NCI-H2081 treated with DMSO at 0.1 percent for 48 hours (cell line): ENCODE results near the gene TRIB2.
"Not testable (repeated sequence)": the region's sequence is repeated elsewhere in the genome, so short reads cannot be mapped to it uniquely, and the experiment has no call there.

ENCODE experiments used
- DNase-seq: peaks from one replicate; lab custom pipeline; 2025; lab: John Stamatoyannopoulos, UW

Gene TRIB2

DNA sequence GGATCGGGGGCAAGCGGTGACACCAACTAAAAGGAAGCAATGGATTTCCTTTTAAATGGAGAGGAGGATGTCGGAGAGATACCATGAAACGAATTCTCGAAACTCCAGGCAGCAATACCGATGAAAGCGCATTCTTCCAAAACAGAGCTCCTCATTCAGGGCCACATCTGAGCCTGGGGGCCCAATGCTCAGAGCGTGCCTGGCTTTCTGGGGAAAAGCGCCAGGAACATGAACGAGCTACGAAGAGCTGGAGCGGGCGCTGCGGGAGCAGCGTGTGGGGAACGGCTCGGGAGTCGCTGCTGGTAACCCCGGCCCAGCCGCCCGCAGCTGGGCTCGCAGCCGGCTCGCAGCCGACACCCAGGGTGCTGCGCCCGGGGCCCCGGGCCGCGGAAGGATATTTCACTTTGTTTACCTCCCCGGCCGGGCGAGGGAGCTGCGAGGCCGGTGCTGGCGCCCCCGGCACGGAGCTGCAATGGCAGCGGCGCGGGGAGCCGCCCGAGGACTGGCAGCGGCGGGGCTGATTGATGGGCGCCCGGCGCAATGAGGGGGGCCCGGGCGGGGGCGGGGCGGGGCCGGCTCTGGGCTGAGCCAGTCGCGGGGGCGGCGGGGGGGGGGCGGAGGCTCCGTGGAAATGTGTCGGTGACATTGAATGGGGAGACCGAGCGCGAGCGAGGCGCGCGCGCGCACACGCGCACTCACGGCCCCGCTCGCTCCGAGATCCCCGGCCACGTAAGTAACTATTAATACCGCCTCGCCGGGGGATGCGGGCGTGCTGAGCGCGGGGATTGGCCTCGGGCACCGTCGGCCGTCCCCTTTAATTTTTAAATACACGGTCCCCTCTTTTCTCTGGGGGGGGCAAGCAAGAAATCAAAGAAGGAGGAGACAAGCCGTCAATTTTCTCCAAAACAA is at the start of gene TRIB2:
TRIB2 (plus strand) TSS at position 655 of the 909 bp plus-strand sequence. CDS start 1,372 bp downstream, outside the sequence.
- peak; percentile 82 for DNase-seq

DNA sequence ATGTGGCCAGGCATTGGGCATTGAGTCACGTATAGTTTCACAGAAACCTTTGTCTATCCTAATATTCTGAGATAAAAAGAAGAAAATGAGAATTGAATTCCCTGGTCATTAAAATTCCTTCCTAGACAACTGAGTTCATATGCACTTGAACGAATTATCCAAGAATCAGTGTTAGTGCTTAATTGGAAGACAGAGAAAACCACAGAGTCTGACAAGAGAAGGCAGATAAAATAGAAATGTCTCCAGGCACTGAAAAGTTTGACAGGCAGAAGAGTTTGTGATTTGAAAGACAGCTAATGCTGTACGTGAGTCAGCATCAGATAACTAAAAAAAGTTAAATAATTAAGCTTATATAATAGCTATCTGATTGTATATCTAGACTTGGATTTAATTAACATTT is 47.7 kb upstream of the TRIB2 start:
- DNase-seq: no peak

DNA sequence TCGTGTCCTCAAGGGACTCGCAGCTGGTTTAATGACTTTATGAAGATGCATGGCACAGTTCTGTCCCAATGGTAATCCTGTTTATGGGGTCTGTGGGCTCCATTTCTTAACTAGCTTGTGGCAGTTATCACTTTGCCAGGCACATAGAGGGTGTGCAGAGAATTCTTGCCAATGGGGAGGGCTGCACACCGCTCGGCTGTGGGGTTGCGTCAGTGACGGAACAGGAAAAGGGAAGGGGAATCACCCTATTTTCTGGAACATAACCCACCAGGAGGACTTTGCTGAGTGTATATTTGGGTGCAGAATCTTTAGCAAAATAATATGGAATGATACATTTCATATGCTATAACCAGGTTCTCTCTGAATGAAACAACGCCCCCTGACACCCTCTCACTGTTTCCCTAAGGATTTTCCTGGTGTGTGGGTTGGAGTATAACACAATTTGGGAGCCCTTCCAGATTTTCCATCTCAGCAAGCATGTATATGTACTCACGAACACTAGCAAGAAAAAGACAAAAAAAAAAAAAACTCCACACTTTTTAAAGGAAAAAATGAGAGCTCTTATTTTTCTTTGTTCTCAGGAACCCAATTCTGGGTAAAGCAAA is 43.9 kb upstream of the TRIB2 start:
- DNase-seq: no peak

DNA sequence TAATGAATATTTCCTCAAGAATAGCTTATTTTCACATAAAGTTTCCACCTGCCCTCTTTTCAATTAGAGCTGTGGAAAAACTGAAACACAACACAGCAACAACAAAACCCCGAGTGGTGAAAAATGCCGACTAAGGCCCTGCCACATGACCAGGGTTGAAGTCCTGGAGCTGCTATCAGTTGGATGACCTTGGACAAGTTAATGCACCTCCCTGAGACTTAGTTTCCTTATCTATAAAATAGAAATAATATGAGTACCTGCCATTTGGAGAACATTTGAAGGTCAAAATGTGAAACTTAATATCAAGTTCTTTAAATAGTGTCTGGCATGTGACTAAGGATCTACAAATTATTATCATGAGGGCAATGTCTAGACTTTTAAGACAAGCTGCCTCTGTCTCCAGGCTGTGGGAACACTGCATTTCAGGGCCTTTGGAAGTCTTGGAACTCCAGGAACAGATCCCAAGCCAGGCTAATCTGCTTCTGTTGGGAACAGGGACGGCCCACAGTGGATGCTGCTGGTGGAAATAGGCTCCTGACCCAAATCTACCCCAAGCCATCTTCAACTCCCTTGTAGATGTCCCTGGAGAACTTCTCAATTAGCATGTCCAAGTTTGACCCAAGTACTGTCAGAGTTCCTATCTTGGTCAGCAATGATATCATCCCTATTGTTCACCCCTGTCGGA is 42.0 kb upstream of the TRIB2 start:
- DNase-seq: no peak

DNA sequence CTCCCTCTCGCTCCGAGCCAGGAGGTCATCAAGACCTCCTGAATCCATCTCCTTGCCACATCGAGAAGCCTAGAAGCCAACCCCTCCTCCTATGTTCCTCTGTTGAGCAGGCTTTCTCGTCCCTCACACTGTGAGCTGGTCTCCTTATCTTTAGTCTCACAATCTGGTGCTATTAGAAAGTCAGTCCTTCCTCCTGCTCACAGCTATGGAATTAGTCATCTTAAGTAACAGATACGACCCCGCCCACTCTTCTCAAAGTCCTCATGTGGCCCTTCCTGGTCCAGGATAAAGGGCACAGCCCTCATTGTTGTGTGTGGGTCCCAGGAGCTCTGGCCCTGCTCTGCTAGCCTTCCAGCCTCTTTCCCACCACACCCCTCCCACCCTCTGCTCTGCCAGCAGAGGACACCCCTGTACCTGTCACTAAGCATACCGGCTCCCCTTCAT is 41.4 kb upstream of the TRIB2 start:
- no peak for DNase-seq

DNA sequence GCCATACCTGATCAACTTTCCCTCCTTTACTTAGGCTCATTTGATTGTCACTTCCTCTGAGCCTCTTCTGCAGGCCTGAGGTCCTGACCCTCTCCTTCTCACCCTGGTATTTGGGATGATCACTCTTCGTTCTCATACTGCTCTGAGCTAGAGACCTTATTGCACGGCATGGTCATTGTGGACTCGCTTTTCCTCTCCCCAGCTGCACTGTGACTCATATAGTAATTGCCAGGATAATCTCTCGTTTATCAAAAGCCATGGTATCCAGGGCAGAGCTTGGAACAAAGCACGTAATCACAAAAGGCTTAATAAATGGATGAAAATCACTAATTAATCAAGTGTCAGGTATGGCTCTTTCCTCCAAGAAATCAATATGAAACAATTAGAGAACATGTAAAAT is 40.9 kb upstream of the TRIB2 start:
- no peak for DNase-seq

DNA sequence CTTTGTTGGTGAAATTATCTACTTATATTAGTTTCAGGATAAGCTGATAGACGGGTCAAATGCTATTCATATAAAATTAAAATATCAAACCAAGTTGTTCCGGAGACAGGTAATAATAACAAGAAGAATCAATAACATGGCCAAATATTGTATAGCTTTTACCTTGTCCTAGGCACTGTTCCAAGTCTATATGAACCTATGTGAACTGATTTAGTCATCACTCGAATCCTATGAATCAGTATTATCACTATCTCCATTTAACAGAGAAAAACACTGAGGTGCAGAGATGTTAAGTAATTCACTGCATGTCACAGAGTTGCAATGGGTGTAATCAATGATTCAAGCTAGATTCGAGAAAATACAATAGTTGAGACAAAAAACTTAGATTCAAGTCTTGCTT is 40.0 kb upstream of the TRIB2 start:
- no peak for DNase-seq

DNA sequence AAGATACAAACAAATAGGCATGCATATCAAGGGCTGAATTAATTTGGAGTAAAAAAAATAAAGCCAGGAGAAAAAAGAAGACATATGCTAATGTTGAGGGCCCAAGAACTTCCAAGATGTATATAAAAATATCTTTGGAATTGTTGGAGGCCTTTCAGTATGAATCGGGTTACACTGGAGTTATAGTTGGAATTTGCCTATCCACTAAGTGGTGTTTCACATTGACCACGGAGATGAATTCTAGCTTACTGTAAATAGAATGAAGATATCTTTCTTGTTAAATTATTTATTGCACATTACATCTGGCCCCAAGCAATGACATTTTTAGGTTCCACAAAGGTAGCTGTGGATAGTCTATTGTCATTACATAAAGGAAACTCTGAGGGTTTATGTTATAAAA is 38.5 kb upstream of the TRIB2 start:
- DNase-seq: no peak

DNA sequence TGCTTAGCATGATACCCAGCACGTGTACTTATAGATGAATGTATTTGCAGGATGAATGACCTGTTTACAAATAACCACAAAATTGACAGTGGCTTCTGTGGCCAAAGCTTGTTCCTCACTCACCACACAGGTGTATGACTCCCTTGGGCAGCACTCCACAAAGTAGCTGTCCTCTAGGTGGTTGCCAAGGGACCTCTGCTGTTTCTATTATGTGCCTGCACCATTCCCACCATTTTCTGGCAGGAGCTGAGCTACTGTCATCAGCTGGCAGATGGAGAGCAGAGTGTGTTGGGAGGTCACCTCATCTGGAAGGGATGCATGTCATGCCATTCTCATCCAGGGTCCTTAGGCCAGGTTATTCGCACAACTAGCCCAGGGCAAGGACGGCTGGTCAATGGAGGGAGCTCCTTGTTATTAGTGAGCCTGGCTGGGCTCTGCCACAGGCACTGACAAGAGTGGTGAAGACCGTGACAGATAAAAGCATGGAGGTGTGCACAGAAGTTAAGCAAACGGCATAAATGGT is 37.1 kb upstream of the TRIB2 start:
- DNase-seq: no peak

DNA sequence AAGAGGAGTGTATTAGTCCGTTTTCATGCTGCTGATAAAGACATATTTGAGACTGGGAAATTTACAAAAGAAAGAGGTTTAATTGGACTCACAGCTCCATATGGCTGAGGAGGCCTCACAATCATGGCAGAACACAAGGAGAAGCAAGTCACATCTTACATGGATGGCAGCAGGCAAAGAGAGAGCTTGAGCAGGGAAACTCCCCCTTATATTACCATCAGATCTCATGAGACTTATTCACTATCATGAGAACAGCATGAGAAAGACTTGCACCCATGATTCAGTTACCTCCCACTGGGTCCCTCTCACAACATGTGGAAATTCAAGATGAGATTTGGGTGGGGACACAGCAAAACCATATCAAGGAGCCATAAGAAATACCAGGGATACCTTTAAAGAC is 36.6 kb upstream of the TRIB2 start:
- not testable (repeated sequence) for DNase-seq

DNA sequence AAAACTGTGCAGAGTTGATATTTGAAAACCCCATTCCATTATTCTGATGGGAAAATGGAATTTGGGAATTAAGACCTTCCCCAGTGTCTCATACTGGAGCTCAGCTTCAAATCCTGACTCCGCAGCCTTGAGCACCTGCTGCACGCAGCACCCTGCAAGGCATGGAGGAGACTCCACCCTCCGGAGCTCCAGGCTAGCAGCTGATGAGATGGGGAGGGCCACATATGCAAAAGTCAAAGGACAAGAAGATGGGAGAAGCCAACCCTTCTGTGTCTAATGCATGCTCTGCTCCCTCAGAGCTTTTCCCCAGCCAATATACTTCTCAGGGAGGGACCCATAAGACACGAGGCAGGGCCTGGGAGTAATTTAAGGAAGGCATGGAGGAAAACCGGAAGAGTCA is 34.7 kb upstream of the TRIB2 start:
- DNase-seq: no peak

DNA sequence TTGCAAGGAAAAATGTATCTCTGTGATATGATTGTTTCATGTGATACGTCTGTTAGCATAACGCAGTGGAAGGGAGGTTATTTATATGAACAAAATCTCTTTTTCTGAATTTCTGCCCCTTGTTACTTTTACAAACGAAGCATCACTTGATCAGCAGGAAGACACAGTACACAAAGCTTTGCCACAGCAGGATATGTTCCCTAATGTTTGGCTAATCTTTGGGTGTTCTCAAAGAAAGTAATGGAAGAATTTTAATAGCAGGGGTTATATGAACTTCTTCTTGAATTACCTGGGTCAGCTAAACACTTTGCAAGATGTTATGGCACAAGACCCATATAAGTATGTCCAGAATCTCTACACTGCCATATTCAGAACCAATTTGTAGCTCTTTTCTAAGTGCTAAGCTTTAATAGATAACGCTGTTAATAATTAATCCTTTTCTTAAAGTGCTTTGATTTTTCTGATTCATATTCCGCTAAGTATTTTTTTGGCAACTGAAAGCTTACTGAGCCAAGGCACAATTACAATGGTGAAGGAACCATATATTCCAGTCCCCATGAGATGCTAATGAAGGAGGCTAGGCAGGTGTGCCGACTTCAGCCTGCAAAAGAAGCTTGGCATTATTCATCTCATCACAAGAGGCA is 33.2 kb upstream of the TRIB2 start:
- no peak for DNase-seq

DNA sequence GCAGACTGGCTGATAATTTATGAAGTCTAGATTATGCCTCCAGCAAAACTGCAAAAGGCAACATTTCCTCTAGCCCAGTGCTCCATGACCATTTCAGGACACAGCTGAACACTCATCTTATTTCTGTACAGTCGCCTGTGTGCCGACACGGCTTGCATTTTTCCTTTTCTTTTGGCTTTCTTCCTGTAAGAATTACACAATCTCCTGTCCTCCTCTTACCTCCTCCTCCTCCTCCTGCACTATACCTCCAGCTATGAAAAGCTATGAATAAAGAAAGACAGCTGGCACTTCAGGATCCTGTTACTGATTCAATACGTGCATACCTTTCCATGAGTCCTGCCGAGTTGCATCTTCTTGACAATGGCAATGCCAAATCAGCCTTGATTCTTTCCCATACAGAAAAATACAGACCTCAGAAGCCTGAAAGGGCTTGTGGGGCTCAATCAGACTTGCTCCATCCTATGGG is 32.2 kb upstream of the TRIB2 start:
- DNase-seq: no peak

DNA sequence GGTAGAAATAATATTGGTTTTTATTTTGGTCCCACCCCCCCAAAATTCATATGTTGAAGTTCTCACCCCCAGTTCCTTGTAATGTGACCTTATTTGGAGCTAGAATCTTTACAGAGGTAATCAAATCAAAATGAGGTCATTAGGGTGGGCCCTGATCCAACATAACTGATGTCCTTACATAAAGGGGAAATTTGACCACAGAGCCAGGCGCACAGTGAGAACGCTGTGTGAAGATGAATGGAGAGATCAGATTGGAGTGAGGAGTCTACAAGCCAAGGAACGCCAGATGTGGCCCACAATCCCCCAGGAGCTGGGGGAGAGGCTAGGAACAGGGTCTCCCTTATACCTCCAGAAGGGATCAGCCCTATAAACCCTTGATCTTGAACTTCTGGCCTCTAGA is 31.6 kb upstream of the TRIB2 start:
- no peak for DNase-seq

DNA sequence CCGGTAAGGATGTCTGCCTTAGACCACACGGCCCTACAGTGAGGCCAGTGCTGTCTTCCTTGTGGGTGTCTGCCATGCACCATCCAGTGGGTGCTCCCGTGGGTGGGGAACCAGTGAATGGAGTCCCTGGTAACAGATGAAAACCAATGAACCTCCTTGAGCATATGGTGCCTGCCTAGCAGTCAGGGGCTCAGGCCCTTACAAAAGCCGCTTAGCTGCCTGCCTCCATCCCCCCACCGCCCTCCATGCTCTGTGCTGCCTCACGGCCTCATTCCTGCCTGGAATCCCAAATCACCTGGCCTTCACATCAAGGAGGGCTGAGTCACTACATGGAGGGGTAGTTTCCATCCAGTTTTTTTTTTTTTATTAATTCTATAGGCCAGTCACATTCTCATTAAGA is 30.8 kb upstream of the TRIB2 start:
- DNase-seq: no peak

DNA sequence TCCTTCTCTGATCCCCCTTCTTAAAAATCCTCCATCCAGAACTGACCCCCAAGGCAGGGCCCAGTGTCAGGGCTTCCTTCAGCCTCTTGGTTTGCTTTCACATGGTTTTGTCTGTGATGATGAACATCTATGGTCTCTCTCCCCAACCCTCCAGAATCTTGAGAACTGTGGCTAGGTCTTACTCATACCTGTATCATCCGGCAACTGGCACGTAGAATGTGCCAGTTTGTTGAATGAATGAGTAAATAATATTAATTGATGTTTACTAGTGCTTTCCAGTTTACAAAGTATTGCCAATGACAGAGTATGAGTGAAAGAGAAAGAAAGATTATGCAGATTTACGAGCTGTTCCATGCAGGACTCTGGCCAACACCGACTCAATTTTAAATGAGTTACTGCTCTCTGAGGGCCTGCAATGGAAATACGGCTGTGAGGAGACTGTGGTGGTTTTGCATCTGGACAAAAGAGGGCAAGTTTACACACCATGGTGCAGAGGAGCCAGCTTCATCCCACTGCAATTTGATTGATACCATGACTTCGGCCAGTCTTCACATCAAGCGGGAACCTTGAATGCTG is 29.9 kb upstream of the TRIB2 start:
- DNase-seq: no peak

DNA sequence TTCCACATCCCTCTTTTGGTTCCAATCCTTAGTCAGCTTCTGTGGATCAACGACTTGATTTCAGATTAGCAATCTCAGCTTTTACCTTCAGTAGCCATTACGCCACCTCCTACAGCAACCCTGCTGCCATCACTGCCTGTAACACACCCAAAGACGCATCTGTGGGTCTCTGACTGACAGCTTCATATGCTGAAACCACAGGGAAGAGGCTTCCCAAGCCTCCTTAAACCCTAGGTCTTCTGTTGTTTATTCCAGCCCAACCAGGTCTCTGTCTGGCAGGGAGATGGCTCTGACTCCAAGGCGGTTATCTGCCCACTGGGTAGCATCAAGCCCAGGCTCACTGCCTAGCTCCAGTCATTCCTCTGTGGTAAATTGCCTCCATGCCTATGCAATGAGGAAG is 28.6 kb upstream of the TRIB2 start:
- no peak for DNase-seq

DNA sequence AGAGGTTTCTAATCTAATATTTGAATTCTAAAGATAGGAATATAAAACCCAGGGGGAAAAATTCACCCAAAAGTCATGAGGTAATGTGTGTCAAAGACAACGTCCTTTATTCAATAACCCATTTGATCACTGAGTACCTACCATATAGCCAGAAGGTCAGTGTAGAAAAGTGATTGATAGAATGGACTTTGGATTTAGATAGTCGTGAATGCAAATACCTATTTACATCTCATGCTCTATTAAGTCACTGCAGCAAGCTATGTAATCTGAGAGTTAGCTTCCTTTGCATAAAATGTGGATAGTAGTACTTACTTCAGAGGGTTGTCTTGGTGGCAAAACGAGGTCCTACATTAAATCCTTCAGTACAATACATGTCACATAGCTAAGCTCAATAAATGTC is 27.8 kb upstream of the TRIB2 start:
- no peak for DNase-seq

DNA sequence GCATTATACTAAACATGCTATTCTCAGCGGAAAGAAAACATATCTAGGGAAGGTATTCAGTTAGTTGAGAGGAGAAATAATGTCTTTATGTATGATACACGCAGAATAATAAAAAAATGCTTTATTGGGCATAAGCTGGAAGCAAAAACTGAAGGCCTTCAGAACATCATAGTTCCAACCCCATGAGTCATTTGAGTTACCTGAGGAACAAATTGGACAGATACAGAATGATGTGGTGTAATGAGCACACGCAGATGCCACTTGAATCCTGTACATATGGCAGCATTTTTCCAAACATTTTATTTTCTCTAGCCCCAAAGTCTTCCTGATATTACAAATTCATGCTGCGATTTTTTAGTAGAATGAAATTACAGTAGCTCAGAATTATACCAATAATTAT is 23.2 kb upstream of the TRIB2 start:
- DNase-seq: no peak

DNA sequence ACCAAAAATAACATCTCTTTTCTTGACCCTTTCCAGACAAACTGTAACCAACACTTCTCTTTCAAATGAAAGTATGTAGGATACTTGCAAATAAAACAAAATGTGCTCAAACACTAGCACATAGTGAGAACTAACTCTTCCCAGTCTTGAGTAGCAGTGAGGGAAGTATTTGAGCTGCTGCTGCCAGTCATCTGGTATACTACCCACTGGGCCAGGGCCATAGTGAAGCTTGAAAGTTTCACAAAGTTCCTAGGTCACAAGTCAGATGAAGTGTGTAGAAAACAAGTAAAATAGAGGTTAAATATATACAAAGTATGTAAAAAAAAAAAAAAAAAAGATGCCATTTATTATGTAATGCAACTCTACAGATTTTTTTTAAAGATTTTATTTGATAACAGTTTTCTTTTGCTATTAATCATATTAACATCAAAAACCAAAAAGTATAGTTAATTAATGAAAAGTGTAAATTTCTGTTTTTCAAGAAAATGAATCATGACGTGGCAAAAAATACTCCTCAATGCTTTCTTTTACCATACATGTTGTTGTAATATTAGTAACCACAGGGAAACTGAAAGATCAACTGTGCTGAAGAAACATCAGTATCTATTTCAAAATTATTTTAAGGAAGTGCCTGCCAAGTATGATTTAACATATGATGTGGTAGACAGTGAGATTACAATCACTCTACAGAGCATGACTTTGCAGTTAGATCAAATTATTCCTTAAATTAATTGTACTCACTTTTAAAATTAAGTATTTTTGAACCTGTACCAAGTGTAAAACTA is 21.6 kb upstream of the TRIB2 start:
- DNase-seq: no peak

DNA sequence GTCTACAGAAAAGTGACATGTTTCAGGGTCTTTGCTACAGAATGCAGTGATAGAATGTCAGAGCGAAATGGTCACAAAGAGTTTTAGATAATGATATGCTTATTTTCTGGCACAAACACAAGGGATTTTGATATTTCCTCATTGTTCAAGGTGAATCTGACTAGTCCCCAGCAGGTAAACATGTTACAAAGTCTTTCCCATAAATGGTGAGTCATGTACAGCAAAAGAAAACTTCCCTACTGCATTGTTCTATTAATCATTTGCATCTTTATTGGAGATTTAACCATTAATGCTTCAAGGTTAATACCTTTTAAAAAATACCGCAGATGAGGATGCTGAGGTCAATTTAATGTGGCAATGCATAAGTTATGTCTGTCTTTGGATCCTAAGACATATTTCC is 19.1 kb upstream of the TRIB2 start:
- DNase-seq: no peak
